Measurements from ENCODE around the gene HSD17B14. TPM values are rescaled to one million over a fixed set of nuclear protein-coding genes. Genes with fewer than 3 reads are reported as not detected.

HSD17B14 gene
- total and polyA plus RNA-seq, 9 of the 15 experiments (the other 6 are each of a cell fraction or from before 2014, with no cell fraction given): 0.16 TPM; not detected in 8

GRCh38 chr19:48821633-48822032 lies 14.7 kb downstream of the HSD17B14 start (continued):
- TF ChIP-seq, protein P1, sequence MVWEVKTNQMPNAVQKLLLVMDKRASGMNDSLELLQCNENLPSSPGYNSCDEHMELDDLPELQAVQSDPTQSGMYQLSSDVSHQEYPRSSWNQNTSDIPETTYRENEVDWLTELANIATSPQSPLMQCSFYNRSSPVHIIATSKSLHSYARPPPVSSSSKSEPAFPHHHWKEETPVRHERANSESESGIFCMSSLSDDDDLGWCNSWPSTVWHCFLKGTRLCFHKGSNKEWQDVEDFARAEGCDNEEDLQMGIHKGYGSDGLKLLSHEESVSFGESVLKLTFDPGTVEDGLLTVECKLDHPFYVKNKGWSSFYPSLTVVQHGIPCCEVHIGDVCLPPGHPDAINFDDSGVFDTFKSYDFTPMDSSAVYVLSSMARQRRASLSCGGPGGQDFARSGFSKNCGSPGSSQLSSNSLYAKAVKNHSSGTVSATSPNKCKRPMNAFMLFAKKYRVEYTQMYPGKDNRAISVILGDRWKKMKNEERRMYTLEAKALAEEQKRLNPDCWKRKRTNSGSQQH (CRISPR knock-in tag; IDR thresholded peaks at IDR 0.05): peak; percentile 84; the same call in 1 of the 2 replicates
- TF ChIP-seq GATA2 (CRISPR knock-in tag; IDR thresholded peaks at IDR 0.05) (peak; percentile 23; the same call in 1 of the 2 replicates), NR3C1 (CRISPR knock-in tag; IDR thresholded peaks at IDR 0.05) (no peak), FOXM1 (IDR thresholded peaks at IDR 0.05; ENCODE audit: low read depth) (no peak), FOXM1 (CRISPR knock-in tag; IDR thresholded peaks at IDR 0.05; ENCODE audit: low read depth) (no peak), ASH1L (IDR thresholded peaks at IDR 0.05; ENCODE audit: borderline replicate concordance, low read depth, partially characterized antibody) (peak; percentile 18), RBM34 (IDR thresholded peaks at IDR 0.05; ENCODE audit: borderline replicate concordance, insufficient read depth, low read length) (no peak), FOXP1 (CRISPR knock-in tag; IDR thresholded peaks at IDR 0.05) (no peak), BCOR (IDR thresholded peaks at IDR 0.05) (peak; percentile 34; the same call in 1 of the 2 replicates), MYBL2 (IDR thresholded peaks at IDR 0.05; ENCODE audit: low read depth) (no peak), MYBL2 (CRISPR knock-in tag; IDR thresholded peaks at IDR 0.05; ENCODE audit: borderline replicate concordance) (no peak)
- TF ChIP-seq, protein P2, sequence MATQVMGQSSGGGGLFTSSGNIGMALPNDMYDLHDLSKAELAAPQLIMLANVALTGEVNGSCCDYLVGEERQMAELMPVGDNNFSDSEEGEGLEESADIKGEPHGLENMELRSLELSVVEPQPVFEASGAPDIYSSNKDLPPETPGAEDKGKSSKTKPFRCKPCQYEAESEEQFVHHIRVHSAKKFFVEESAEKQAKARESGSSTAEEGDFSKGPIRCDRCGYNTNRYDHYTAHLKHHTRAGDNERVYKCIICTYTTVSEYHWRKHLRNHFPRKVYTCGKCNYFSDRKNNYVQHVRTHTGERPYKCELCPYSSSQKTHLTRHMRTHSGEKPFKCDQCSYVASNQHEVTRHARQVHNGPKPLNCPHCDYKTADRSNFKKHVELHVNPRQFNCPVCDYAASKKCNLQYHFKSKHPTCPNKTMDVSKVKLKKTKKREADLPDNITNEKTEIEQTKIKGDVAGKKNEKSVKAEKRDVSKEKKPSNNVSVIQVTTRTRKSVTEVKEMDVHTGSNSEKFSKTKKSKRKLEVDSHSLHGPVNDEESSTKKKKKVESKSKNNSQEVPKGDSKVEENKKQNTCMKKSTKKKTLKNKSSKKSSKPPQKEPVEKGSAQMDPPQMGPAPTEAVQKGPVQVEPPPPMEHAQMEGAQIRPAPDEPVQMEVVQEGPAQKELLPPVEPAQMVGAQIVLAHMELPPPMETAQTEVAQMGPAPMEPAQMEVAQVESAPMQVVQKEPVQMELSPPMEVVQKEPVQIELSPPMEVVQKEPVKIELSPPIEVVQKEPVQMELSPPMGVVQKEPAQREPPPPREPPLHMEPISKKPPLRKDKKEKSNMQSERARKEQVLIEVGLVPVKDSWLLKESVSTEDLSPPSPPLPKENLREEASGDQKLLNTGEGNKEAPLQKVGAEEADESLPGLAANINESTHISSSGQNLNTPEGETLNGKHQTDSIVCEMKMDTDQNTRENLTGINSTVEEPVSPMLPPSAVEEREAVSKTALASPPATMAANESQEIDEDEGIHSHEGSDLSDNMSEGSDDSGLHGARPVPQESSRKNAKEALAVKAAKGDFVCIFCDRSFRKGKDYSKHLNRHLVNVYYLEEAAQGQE (IDR thresholded peaks at IDR 0.05; ENCODE audit: borderline replicate concordance): no peak
- TF ChIP-seq, protein P2 (CRISPR knock-in tag; IDR thresholded peaks at IDR 0.05; ENCODE audit: low read depth): no peak
- TF ChIP-seq, protein P3, sequence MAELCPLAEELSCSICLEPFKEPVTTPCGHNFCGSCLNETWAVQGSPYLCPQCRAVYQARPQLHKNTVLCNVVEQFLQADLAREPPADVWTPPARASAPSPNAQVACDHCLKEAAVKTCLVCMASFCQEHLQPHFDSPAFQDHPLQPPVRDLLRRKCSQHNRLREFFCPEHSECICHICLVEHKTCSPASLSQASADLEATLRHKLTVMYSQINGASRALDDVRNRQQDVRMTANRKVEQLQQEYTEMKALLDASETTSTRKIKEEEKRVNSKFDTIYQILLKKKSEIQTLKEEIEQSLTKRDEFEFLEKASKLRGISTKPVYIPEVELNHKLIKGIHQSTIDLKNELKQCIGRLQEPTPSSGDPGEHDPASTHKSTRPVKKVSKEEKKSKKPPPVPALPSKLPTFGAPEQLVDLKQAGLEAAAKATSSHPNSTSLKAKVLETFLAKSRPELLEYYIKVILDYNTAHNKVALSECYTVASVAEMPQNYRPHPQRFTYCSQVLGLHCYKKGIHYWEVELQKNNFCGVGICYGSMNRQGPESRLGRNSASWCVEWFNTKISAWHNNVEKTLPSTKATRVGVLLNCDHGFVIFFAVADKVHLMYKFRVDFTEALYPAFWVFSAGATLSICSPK (IDR thresholded peaks at IDR 0.05; ENCODE audit: borderline replicate concordance): 0 out of 2 replicates have a peak, but pooled peaks have one; percentile 47

Data from K562 (cell line).